DMS 273 treated with DMSO at 0.1 percent for 48 hours (cell line): ENCODE results near the gene ELOVL3.
"Not testable (repeated sequence)": the region's sequence is repeated elsewhere in the genome, so short reads cannot be mapped to it uniquely, and the experiment has no call there.

Experiments used
- DNase-seq: peaks from one replicate; lab custom pipeline; 2025; lab: John Stamatoyannopoulos, UW

The ELOVL3 gene

GRCh38 chr10:102225646-102226541, at the start of gene ELOVL3:
Gene ELOVL3 (plus strand): TSS chr10:102226299. CDS start chr10:102226549, 250 bp downstream.
- DNase-seq: no peak

DNA sequence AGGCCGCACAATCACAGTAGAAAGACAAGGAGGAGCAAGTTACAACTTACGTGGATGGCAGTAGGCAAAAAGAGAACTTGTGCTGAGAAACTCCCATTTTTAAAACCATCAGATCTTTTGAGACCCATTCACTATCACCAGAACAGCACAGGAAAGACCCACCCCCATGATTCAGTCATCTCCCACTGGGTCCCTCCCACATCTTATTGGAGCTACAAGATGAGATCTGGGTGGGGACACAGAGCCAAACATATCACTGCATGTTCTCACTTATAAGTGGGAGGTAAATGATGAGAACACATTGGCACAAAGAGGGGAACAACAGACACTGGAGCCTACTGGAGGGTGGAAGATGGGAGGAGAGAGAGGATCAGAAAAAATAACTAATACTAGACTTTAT, 41.5 kb upstream of the ELOVL3 start:
- DNase-seq: no peak

DNA sequence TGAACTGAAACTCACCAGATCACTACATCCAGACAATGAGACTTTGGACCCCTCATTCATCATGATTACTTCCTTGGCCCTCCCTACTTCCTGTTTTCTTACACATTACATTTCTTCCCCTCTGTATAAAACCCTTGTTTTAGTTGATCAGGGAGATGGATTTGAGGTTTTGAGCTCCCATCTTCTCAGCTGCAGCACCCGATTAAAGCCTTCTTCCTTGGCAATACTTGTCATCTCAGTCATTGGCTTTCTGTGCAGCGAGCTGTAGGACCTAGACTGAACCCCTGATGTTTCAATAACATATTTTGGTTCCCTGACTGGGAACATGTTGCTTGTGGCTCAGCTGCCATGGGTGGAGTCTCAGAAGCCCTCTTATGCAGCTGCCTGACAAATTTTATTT, 40.8 kb upstream of the ELOVL3 start:
- no peak for DNase-seq

DNA sequence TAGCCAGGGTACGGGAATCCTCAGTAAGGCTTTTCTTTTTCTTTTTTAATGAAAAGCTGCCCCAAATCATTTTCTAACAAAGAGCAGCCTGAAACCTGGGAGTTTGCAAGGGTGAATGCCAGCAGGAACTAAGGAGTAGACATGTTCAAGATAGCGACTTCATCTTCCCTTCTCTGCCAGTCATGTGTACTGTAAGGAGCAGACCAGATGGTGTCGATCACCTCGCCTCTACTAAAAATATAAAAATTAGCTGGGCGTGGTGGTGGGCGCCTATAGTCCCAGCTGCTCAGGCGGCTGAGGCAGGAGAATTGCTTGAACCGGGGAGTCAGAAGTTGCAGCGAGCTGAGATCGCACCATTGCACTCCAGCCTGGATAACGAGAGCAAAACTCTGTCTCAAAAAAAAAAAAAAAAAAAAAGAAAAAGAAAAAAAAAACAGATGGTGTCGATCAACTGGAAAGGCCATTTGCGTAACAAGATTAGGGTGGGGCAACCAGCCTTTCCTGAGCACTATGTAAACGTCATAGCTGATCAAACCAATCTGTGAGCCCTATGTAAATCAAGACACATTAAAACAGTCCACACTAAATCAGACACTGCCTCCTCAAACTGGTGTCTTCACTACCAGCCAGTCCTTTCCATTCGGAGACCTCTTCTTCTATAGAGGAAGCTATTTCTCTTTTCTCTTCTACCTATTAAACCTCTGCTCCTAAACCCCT, 40.1 kb upstream of the ELOVL3 start:
- no peak for DNase-seq

DNA sequence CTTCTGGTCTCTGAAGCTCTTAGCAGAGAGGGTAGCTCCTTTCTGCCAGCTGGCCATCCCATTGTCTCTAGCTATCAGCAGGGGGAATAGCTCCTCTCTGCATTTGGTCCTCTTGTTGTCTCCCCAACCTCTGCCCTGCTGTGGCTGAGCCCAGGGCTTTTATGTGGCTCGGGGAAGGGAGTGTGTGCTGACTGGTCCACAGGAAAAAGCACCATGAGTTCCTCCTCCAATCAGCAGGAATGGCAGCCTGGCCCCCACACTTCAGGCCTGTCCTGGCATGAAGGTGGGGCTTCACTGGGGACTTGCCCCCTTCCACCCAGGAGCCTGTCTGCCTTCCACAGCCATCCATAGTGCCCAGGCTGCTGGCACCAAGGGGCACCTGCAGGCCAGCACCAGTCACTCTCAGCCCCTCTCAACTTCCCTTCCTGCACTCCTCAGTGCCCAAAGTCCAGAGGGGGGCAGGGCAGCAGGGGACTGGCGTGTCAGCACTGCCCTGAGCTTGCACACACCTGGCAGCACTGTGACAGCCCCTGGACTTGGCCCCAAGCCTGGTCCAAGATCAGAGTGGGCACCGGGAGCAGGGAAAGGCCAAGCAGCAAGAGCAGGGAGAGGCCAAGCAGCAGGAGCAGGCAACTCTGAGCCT, 37.7 kb upstream of the ELOVL3 start:
- no peak for DNase-seq

- not testable (repeated sequence) for DNase-seq
These were observed 36.9 kb upstream of the ELOVL3 start for GRCh38 chr10:102188941-102189898.

DNA sequence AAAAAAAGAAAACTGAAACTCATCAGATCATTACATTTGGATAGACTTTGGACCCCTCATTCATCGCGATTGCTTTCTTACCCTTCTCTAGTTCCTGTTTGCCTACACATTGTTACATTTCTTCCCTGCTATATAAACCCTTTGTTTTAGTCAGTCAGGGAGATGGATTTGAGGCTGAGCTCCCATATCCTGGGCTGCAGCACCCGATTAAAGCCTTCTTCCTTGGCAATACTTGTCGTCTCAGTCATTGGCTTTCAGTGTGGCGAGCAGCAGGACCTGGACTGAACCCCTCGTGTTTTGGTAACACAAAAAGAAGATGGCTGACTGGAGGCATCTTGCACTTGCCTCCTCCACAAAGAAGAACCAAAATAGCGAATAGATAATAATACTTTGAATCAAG, 34.1 kb upstream of the ELOVL3 start:
- DNase-seq: no peak

- DNase-seq: no peak
These were observed 30.7 kb upstream of the ELOVL3 start for GRCh38 chr10:102195296-102195870.

DNA sequence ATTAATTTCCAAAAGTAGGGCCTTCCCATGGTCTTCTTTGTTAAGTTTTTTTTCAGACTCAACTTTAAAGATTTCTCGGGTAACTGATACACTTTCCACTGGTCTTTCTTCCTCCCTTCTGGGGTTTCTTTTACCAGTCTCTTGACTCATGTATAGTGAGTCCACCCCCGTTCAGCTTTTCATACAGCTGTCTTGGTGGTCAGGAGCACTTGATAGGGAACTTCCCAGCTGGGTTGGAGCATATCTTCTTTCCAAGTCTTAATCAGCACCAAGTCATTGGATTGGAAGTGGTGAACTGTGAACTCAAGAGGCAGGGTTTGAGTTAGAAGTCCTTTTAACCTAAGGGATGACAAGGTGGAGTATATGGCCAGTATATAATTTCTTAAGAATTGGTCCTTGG, 29.2 kb upstream of the ELOVL3 start:
- no peak for DNase-seq

GRCh38 chr10:102198027-102198426, 28.1 kb upstream of the ELOVL3 start:
- DNase-seq: no peak

DNA sequence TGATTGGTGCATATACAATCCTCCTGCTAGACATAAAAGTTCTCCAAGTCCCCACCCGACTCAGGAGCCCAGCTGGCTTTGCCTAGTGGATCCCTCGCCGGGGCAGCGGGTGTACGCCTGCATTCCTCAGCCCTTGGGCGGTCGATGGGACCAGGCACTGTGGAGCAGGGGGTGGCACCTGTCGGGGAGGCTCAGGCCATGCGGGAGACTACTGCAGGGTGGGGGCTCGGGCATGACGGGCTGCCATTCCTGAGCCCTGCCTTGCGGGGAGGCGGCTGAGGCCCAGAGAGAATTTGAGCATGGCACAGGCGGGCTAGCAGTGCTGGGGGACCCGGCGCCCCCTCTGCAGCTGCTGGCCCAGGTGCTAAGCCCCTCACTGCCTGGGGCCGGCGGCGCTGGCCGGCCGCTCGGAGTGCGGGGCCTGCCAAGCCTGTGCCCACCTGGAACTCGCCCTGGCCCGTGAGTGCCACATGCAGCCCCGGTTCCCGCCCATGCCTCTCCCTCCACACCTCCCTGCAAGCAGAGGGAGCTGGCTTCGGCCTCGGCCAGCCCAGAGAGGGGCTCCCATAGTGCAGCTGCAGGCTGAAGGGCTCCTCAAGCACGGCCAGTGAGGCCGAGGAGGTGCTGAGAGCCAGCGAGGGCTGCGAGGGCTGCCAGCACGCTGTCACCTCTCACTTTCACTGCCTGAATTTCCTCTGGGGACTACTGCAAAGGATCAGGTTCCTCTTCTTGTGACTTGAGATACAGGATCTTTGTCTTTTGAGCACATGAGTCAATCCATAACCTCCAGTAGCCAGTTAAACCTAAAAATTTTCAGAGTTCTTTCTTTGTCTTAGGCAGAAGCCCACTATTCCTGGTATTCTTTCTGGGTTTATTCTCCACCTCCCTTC, 25.1 kb upstream of the ELOVL3 start:
- DNase-seq: no peak

GRCh38 chr10:102202386-102202785, 23.7 kb upstream of the ELOVL3 start:
- no peak for DNase-seq

GRCh38 chr10:102208311-102209035, 17.6 kb upstream of the ELOVL3 start:
- DNase-seq: peak; percentile 42

- DNase-seq: no peak
These were observed 14.3 kb upstream of the ELOVL3 start for GRCh38 chr10:102211615-102212299.

DNA sequence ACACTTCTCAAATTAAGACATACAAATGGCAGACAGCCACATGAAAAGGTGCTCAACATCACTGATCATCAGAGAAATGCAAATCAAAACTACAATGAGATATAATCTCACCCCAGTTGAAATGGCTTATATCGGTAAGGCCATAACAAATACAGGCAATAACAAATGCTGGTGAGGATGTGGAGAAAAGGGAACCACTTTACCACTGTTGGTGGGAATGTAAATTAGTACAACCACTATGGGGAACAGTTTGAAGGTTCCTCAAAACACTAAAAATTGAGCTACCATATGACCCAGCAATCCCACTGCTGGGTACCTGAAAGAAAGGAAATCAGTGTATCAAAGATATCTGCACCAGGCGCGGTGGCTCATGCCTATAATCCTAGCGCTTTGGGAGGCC, 12.5 kb upstream of the ELOVL3 start:
- DNase-seq: not testable (repeated sequence)

DNA sequence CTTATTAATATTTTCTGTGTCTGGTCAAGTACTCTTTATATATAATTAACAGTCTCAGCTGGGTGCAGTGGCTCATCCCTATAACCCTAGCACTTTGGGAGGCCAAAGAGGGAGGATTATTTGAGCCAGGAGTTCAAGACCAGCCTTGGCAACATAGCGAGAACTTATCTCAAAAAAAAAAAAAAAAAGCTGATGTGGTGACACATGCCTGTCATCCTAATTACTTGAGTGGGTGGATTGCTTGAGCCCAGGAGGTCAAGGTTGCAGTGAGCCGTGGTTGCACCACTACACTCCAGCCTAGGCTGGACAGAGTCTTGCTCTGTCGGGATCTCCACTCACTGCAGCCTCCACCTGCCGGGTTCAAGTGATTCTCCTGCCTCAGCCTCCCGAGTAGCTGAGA, 6.7 kb upstream of the ELOVL3 start:
- no peak for DNase-seq

DNA sequence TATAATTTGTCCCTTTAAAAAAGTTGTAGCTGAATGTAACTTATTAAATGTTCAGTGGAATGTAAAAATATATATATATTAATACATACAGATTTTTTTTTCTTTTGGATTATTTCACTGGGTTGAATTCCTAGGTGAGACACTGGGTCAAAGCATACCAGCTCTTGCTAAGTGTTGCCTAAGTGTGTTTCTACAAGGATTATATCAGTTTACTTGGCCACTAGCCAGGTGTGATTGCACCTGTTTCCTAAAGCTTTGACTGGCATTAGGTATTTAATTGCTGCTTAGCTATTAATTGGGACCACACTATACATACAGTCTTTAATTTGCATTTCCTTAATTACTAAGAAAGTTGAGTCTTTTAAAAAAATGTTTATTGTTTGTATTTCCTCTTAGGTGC, 5.5 kb upstream of the ELOVL3 start:
- DNase-seq: no peak

GRCh38 chr10:102222797-102223196, 3.3 kb upstream of the ELOVL3 start:
- DNase-seq: no peak

DNA sequence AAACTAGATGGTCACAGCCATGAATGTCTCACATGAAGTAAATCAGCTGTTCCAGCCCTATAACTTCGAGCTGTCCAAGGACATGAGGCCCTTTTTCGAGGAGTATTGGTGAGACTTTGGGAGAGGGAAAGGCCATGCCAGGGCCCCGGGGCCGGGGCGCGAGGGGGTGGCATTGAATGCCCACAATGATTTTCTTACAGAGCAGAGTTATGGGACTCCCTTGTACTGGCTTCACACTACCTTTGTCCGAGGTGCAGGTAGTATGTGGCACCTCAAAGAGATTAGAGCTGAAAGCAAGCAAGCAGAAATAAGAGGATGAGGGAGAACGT, 407 bp downstream of the ELOVL3 start:
- no peak for DNase-seq
